Smooth muscle cell of the brain vasculature (primary cell): ENCODE measurements around the gene DYNLL2.
"Not testable (repeated sequence)": the region's sequence is repeated elsewhere in the genome, so short reads cannot be mapped to it uniquely, and the experiment has no call there.

Experiments
- DNase-seq: peaks from one replicate; pipeline ENCODE4 v3.0.0-alpha.2; 2012; ENCODE audit warnings: low read depth, low spot score

The DYNLL2 gene

DNA sequence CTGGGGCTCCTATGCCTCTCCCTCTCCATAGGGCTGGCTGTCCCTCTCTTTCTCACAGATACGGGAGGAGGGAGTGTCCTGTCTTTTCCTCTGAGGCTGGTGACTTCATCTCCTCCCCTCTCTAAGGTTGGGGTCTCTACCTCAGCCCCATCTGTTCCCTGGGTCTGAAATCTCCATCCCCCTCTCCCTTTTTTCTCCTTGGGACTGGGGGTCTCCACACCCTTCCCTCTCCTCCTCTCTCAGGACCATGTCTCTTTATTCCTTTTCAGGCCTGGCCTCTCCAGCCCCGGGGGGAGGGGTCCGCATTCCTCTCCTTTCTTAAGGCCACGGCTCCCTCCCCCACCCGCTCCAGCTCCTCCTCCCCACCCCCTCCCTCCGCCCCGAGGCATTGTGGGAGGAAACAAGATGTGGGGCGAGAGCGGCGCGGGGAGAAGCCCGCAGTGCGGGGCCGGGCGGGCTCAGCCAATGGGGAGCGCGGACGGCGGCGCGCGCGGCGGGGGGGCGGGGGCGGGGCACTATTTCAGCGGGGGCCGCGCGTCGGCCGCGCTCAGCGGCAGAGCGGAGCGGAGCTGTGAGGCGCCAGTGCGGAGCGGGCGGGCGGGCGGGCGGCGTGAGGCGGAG is at the start of gene DYNLL2:
DYNLL2 (plus strand) TSS at position 550 of the 621 bp plus-strand sequence. CDS start 3,672 bp downstream, outside the sequence.
- peak; percentile 67 for DNase-seq

DNA sequence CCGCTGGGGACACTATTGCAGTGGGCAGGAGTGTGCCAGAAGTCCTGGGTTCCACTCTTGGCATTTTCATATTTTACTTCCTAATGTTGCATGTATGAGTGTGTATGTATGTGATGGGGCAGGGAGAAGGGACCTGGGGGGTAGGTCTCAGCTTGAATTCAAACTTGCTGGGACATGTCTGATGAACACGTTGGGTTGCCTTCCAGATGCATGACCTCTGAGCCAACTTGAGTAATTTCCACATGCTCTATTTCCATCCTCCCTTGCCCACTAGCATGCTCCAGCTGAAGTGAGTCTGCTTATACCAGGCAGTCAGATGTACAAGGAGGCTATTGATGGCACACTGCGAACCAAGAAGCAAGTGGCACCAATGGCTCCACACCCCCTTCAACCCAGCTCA is 43.2 kb upstream of the DYNLL2 start:
- no peak for DNase-seq

DNA sequence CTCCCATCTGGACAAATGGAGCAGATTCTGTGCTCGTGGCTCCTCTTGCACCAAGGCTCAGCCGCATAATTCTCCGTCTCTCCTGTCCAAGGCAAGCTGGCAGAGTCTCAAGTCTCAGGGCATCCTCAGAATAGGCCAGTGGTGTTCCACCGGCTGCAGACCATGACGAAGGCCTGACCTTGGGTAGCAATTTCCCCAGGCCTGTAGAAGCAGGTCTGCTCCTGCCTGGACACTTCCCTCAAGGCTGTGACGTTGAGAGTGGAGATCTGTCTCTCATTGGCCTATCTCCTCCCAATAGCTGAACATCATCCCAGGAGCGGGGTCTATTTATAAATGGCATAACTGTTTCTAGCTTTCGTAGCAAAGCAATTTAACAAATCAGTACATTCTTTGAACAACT is 42.8 kb upstream of the DYNLL2 start:
- no peak for DNase-seq

DNA sequence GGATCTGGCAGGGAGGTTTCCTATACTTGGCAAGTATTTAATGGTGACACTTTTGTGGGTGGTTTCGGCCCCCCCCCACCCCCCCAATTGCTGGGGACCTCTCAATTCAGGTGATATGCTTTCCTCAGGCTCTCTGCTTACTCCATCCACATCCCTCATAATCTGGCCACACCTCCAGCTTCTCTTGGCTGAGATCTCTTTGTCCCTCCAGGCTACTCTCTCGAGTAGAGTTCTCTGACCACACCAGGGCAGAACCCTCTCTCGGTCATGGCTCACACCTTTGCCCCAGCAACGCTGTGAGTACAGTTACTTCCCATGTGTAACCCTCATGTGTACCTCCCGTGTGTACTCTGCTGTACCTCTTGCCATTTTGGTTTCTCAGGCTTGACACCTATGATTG is 42.1 kb upstream of the DYNLL2 start:
- no peak for DNase-seq

DNA sequence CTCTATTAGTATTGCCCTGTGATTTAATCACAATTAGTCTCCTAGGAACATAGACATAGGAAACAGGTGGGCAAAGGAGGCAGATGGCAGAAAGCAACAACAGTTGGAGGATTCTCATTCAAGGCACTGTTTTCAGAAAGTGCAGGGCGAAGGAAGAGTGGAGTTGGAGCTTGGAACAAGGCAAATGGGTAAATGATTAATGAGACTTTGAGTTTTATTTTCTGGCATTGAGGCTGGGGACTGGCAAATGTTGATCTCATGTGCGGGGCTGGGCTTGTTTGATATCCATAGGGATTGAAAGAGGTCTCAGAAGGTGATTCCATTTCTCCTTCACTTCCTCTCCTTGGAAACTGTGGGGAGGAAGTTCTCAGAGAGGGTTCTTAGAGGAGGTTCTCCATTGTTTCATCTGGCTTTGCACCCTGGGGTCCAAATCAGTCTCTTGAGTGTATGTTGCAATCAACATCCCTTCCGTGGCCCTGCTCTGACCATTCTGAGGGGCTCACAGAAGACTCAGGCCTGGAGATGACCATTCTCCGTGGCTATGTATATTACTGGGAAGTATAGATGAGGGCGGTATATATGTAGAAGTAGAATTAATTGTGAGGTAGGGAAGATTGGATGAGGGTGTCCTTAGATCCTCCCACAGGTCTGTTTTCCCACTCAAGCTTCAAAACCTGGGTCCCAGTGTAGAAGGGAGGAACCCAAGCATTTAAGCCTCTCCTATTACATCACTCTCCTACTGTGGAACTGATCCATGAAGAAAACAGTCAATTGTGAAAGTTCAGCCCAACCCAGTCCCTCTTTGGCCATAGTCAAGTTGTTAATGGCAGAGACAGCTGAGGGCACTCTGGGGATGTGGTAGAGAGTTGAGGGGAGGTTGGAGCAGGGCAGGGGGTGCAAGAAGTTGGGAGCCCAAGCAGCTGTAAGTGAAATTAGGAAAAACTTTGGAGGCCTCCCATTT is 39.7 kb upstream of the DYNLL2 start:
- DNase-seq = no peak

DNA sequence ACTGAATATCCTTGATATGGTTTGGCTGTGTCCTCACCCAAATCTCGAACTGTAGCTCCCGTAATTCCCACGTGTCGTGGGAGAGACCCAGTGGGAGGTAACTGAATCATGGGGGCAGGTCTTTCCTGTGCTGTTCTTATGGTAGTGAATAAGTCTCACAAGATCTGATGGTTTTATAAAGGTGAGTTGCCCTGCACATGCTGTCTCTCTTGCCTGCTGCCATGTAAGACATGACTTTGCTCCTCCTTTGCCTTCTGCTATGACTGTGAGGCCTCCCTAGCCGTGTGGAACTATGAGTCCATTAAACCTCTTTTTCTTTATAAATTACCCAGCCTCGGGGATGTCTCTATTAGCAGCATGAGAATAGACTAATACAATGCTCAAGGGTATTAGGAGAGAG is 39.0 kb upstream of the DYNLL2 start:
- DNase-seq = not testable (repeated sequence)

DNA sequence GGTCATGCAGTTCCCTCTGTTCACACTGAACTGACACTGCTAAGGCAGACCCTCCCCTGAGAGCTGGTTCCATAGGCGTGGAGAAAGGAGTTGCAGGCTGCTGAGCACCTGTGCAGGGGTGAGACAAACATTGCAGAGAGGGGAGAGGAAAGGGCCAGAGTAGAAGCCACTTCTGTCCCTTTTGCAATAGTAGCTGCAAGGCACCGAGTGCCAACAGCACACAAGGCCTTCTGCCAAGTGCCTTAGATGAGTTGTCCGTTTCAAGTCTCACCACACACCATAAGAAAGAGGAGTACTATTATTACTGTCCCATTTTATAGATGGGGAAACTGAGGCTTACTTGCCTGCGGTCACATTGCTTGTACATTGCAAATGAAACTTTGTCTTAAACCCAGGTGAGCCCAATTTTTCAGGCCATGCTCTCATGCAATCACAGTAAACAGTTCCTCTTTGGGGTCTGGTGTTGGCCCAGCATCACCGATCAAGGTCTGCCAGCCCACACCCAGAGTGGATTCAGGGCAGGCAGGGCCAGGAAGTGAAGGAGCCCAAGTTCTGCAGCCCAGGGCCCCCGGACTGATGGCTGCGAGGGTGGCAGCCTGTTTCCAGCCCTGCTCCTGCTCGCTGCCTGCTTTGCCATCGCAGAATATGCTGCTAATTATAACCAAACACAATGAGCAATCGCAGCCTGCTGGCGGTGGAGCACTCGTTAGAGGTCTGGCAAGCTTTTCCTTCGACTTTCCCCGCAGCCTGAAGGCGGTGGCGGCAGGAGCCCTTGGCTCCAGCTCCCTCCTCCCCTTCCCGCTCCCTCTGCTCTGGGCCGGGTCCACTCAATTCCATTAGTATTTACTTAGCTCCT is 36.8 kb upstream of the DYNLL2 start:
- DNase-seq = no peak

DNA sequence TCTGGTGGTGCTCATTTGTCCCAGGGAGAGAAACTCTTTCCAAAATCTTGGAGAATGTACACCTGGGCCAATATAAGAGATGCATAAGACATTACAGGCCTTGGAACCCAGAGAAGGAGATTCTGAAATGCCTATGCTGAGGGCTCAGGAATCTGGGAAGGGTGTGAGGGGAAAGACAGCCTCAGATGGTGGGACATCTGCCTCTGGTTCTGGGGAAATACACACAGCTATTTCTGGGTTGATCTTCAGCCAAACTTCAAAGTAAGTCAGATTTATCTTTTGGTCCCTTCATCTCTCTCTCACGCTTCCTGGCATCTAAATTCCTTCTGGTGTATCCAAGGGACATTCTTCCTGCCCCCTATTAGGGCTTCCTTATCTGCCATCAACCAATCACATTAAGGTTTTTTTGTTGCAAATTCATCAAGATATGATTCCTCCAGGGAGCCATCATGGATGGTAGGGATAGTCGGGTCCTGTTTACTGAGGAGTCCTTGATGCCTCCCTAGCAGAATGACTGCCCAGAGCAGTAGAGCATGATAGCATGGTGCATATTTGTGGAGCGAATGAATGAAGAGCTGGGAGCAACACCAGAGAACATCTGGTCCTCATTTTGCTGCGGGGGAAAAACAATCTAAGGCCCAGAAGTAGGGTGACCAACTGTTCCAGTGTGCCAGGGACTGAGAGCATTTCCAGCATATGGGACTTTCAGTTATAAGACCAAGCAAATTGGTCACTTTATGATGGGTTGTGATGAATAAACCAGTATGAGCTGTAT is 35.7 kb upstream of the DYNLL2 start:
- DNase-seq = no peak

DNA sequence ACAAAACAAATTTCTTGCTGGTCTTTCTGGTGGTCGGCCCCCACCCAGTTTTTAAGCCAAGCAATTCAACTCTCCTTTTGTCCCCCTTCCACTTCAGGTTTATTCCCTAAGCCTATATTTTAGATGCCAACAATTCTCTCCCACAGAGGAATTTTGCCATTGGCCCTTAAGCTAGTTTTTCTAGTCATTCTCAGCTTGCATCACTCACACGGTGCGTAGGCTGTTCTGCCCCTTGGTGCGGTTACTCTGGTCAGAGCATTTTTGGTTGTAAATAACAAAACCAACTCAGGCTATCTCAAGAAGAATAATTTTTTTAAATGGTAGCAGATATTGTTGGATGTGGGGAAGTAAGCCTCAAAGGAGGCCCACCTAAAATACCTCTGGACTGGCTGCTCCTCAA is 33.7 kb upstream of the DYNLL2 start:
- no peak for DNase-seq

DNA sequence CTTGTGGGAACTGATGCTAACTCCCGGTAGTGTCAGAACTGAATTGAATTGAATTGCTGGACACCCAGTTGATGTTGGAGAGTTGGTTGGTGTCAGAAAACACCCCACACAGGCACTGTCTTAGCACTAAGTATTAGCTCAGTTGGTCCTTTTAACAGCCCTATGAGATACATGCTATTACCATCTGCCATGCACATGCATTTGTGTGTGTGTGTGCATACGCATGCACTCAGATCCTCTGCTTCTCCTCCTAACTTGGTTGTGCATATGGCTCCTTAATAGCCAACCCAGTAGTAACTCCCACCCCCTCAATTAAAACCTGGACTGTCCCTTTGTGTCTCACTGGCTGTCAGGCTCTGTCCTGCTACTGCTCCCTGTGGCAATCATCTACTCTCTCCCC is 32.3 kb upstream of the DYNLL2 start:
- DNase-seq = no peak

DNA sequence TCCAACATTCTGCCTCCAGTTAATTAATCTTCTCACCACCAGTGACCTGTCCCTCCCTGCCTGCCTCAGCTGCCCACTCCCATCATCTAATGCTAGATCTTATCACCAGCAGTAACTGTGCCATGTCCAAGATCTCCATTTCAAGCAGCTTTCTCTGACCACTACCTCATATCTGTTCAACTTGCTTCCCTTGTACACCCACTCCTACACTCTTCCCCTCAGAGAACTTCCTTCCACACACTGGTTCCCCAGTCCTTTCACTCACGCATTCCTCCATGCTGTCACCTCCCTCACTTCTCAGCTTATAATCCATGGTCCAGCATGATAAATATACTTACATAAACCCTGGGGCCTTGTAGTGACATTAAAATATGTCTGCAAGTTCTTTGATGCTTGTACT is 31.8 kb upstream of the DYNLL2 start:
- no peak for DNase-seq

DNA sequence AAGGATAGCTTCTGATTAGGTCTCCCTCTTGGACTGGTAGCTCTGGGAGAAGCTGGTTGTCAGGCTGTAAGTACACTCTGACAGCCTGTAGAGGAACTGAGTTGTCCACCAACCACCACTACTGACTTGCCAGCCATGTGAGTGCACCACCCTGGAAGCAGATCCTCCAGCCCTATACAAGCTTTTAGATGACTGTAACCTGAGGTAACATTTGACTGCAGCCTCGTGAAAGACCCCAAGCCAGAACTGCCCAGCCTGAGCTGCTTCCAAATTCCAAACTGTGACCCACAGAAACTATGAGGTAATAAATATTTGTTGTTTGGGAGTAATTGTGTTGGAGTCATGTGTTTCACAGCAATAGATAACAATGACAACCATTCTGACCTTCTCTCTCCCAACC is 30.8 kb upstream of the DYNLL2 start:
- DNase-seq = no peak

DNA sequence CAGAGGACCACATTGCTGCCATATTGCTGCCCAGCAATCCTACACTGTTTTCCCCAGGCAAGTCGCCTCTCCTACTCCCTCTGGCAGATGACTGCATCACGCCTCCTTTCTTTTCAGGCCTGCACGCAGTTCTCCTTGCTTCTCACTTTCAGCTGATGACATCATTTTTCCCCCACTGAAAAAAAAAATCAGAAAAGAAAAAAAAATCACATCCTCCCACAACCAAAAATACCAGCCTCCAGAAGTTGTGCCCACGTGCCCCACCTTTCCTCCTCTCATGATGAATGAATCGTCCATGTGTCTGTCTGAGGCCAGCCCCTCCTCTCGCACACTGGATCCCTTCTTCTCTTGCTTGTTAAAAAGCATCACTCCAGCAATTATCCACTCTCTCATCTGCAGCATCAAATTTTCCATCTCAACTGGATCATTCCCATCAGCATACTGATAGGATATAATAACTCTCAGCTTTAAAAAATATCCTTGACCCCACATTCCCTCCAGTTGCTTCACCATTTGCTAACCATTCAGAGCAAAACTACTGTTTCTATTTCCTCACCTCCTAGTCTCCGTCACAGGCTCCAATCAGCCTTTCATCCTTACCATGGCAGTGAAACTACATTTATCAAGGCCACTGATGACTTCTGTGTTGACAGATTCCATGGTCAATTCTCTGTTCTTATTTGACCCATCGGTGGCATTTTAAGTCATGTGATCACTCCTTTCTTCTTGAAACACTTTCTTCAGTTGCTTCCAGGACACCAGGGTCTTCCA is 30.1 kb upstream of the DYNLL2 start:
- DNase-seq = no peak

DNA sequence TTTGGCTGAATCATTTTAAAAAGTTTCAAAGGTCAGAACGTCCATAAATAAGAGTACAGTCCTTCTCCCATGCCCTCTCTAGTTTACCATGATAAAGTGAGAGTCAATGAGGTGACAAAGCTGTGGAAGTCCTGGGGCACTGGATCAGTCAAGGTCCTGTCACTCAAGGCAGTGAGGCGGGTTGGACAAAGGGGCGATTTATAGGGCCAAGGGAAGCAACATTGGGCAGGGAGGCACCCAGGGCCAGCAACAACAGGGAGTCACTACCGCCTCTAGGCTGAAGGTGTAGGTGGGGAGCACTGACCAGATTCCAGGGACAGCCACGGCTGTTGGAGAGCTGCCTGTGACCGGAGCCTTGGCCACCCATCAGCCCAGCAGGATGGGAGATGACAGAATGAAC is 28.6 kb upstream of the DYNLL2 start:
- no peak for DNase-seq

DNA sequence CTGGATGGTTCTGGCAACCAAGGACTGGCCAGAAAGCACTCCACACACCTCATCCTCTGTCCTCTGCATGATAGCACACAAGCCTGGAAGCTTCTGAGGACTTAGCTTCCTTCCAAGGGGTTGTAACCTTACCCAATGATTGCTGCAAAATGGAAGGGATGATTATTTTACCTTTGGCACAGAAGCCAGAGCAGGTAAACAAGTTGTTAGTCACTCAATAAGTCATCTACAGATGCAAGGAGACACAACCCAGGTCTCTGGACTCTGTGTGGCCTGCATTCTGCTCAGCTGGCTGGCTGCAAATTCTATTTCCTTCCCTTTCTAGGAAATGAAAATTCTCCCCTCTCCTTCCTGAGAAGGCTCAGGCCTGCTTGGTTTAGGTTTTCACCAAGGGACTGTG is 26.7 kb upstream of the DYNLL2 start:
- DNase-seq = no peak

DNA sequence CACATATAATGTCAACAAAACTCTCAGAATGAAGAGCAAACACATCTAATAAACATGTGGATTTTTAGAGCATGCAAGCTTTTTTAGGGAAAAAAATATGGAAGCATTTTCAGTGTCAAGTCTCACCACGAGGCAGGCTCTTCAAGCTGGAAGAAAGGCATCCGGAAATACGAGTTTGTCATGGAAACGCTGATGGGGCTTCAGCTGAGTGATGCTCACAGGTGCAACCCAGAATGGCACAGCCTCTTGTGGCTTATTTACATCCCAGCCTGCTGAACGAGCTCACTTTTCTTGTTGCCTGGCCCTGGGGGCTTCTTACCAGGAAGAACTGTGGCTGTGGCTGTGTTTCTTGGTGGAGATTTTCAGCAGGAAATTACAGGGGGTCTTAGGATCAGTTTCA is 24.1 kb upstream of the DYNLL2 start:
- no peak for DNase-seq

DNA sequence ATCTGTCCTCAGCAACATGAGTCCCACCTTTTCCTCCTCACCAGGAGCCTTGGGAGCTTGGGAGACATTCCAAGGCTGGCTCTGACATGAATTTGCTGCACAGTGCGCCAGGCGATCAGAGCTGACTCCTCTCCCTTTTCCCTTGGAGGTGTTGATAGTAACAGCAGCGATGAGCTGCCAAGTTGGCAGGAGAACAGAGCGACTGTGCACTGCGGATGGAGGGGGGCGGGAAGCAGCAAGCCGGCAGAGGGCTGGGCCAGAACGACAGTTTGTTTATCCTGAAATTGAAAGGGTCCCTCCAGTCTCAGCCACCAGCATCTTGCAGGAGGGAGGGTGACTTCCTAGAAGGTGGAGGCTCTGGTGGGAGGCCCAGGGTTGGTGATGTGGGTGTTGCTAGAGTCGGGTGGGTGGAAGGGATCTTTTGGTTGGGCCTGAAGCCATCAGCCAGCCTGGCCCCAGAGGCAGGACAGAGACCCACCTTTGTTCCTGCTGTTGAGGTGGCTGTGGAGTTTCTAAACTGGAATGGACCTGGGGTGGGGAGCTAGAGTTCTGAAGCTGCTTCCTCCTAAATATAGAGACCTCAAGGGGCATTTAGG is 22.5 kb upstream of the DYNLL2 start:
- DNase-seq = no peak

DNA sequence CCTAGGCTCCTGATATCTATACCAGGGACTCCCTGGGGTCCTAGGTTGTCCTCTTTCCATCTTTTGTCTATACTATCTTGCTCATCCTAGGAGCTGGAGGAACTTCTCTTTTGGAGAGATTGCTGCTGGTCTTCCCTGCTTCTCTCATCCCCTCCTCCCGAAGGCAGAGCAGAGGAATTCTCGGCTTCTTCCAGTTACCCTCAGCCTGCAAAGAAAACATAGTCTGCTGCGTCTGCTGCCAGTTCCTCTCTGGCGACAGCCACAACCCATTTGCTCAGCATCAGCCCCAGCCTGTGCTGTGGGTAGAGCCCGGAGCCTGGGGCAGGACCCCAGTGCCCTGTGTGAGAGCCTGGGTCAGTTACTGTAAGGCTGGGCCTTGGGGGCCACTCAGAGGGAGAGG is 21.5 kb upstream of the DYNLL2 start:
- DNase-seq = no peak

DNA sequence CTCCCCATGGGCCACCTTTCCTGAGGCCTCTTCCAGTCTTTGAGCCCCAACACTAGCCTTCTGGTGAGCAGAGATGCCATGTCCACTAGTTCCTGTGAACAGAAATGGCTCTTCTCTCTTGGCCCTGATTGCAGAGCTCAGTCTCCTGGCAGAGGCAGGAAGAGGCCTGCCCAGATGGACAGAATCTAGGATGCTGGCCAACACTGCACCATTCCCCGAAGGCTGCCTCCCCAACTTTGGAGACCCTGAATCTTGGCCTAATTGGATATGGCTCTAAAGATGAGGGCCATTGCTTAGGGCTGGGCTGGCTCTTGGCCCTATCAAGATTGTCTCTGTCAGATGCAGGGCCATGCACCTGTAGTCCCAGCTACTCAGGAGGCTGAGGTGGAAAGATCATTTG is 18.0 kb upstream of the DYNLL2 start:
- no peak for DNase-seq

DNA sequence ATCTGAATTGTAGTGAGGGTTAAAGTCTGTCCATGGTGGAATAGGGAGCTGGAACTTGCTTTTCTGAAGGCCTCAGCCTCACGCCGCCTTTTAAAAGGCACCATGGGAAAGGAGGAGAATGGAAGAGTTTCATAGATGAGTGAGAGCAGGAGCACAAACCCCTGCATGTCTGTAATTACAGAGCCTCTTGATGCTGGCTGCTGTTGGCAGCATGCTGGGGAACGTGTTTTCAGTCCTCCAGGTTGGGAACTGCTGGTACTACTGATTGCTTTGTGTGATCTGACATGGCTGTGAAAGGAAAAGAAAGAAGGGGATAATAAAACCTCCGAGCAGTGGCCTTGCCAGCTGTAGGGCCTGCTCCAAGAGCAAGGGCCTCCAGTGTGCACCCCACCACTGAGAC is 16.8 kb upstream of the DYNLL2 start:
- no peak for DNase-seq
